Superior temporal gyrus (tissue), 1 donor: ENCODE data around the gene TMEM221.

Source experiments
- DNase-seq: peaks from one replicate; pipeline ENCODE4 v3.0.0-alpha.2; 2016; ENCODE audit errors: extremely low spot score

Gene TMEM221

DNA sequence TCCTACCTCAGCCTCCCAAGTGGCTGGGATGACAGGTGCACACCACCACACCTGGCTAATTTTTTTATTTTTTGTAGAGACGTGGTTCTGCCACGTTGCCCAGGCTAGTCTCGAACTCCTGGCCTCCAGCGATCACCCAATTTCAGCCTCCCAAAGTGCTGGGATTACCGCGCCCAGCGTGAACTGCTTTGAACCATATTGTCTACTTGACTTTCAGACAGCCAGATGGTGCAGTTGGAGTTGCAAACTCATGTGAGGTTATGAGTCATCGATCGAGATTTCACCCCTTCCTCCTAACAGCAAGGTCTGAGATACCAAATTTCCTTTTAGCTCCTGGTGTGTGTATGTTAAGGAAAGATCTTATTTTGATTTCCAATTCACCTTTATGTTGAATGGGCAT, 24.6 kb upstream of the TMEM221 start:
- DNase-seq, result no peak

- DNase-seq, result no peak
These were observed 23.1 kb upstream of the TMEM221 start for GRCh38 chr19:17471410-17472125.

DNA sequence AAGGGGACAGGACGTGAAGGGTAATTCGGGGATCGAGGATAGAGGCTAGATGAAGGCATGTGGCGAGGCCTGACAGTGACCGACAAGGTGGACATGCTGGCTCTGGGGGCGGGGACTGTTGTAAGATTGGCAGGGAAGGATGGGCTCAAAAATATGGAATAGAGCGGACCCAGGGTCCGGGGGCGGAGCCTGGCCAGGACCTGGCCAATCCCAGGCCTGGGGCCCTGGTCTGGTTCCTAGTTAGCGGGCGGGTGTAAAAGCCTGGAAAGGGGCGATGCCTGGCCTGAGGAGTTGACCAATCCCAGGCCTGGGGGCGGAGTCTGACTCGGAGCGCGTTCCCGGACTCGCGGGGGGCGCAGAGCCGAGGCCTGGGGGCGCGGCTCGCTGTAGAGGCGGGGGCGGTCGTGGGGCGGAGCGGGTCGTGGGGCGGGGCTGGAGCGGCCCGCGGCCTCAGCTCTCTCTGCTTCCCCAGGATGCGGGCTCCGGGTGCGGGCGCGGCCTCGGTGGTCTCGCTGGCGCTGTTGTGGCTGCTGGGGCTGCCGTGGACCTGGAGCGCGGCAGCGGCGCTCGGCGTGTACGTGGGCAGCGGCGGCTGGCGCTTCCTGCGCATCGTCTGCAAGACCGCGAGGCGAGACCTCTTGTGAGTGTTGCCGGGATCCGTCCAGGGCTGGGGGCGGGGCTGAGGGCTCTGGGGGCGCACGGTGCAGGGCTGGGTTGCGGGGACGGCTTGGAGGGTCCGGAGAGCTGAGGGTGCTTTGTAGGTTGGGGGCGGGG, 21.8 kb upstream of the TMEM221 start, which contains the start of gene SLC27A1:
SLC27A1 (plus strand) TSS at position 457 of the 774 bp plus-strand sequence; CDS start at position 474, 17 bp downstream.
- peak; percentile 99 for DNase-seq

GRCh38 chr19:17469481-17470067, 21.1 kb upstream of the TMEM221 start:
- DNase-seq, result peak; percentile 68

GRCh38 chr19:17469092-17469480, 20.6 kb upstream of the TMEM221 start:
- DNase-seq, result no peak

DNA sequence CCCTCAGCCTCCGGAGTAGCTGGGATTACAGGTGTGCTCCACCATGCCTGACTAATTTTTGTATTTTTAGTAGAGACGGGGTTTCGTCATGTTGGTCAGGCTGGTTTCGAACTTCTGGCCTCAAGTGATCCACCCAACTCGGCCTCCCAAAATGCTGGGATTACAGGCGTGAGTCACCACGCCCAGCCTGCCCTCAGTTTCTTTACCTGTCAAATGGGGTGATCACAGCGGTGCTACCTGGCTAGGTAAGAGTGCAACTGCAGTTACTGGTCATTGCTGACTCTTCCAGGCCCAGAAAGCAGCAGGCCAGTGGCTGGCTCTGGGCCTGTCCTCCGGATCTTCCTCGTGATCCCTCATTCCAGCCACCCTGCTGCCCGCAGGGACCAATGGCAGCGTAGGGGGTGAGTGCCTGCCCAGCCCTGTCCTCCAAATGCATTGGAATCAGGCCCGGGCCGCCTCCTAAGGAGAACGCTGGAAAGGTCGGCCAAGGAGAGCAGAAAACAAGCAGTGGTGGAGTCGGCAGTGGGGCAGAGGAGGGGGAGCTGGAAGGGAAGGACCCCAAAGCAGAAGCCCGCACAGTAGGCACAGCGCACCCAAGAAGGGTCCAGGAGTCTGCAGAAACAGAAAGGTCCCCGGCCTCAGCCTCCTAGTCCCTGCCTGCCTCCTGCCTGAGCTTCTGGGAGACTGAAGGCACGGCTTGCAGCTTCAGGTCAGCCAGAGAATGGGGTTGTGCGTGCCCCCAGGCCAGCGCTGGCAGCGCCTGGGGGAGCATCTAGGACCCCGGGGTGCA, 20.0 kb upstream of the TMEM221 start:
- DNase-seq, result peak; percentile 25

GRCh38 chr19:17467471-17468301, 19.2 kb upstream of the TMEM221 start:
- no peak for DNase-seq

- no peak for DNase-seq
These were observed 18.0 kb upstream of the TMEM221 start for GRCh38 chr19:17466487-17466850.

- DNase-seq, result no peak
These were observed 12.1 kb upstream of the TMEM221 start, which contains the start of gene NXNL1 for GRCh38 chr19:17460372-17461230. Gene NXNL1, minus strand, starts transcription at chr19:17460926. Its CDS starts 57 bp downstream, at chr19:17460869.

GRCh38 chr19:17458970-17459369, 10.5 kb upstream of the TMEM221 start:
- no peak for DNase-seq

- DNase-seq, result no peak
These were observed 9.1 kb upstream of the TMEM221 start for GRCh38 chr19:17457616-17458015.

DNA sequence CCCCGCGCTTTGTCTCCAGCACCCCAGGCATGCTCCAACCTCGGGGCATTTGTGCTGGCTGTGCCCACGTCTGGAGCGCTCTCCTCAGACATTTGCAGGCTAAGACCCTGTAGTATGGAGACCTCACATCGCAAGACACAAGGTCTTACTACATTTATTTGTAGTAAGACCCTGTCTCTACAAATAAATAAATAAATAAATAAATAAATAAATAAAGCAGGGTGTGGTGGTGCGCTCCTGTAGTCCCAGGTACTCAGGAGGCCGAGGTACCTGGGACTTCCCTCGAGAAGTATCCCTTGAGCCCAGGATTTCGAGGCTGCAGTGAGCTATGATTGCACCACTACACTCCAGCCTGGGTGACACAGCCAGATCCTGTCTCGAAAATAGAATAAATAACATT, 7.7 kb upstream of the TMEM221 start:
- no peak for DNase-seq

DNA sequence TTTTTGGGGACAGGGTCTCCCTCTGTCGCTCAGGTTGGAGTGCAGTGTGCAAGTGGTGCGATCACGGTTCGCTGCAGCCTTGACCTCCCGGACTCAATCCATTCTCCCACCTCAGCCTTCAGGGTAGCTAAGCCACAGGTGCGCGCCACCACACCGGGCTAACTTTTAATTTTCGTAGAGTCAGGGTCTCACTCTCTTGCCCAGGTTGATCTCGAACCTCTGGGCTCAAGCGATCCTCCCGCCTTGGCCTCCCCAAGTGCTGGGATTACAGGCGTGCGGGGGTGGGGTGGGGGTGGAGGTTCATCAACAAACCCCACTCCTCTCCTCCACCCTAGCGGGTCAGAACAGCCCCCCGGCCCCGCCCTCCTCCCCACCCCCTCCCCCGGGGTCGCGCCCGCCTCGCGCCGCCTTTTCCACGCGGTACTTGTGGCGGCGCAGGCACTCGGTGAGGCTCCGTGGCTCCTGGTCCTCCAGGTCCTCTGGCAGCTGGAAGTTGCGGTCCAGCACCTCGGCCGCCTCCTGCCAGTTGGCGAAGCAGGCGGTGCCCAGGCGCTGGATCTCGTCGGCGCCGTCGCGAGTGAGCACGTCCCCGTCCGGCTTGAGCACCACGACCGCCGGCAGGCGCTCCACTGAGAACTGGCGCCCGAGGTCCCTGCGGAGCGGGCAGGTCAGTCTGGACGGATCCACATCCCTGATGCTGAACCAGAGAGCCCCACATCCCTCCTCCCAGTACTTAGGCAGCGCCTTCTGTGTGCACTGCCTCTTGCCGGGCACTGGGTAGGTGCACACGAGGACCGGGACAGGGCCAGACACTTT, 7.0 kb upstream of the TMEM221 start:
- DNase-seq, result no peak

DNA sequence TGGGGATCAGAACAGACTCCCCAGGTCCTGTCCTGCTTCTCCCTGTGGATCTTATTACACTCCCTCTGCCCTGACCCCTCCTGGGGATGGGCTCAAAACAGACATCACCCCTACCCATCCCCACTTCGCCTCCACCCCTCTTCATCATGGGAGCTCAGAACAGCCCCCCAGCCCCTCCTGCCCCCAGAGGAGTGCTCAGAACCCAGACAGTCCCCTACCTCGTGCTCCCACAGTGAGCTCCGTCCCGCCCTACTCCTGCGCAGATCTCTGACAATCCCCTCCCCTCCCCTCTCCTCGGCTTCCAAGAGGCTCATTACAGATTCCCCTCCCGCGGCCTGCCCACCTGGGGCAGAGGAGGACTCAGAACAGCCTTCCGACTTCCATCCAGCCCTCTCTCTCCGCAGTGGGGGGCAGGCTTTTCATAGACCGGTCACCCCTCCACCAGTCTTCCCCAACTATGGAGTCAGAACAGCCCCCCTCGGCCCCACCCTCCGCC, 6.2 kb upstream of the TMEM221 start:
- DNase-seq, result no peak

GRCh38 chr19:17451820-17452219, 3.4 kb upstream of the TMEM221 start:
- no peak for DNase-seq

- DNase-seq, result no peak
These were observed 2.0 kb upstream of the TMEM221 start for GRCh38 chr19:17450264-17451075.

- no peak for DNase-seq
These were observed 751 bp downstream of the TMEM221 start for GRCh38 chr19:17447704-17448130.

GRCh38 chr19:17445526-17446165, 2.8 kb downstream of the TMEM221 start:
- no peak for DNase-seq
